HG03108 (cell line): ENCODE measurements around the gene ELP1.
"Not testable (repeated sequence)": the region's sequence is repeated elsewhere in the genome, so short reads cannot be mapped to it uniquely, and the experiment has no call there.

Experiments used
- ATAC-seq: cut with Tn5 transposase; IDR thresholded peaks from one replicate; pipeline ENCODE4 v1.9.1; 2021; ENCODE audit warnings: moderate library complexity; ENCODE audit not compliant: unreplicated experiment

Gene ELP1

GRCh38 chr9:108928386-108928785 lies 5.5 kb downstream of the ELP1 start:
- no peak for ATAC-seq

DNA sequence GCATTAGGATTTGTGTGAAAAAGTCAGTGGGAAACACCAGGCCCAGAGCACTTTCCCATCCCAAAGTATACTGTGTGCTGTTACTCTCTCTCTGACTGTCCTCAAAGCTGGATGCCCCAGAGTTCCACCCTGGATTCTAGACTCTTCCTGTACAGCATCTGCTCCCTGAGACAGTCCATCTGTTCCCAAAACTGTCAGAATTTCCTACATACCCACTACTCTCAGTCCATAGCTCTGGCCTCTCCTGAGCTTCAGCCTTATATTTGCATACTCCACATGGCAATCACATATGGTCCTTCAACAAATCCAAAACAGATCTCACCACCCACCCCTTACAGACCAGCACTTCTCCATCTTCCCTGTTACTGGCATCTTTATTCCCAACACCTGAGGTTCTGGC lies 9.5 kb downstream of the ELP1 start:
- ATAC-seq = no peak

DNA sequence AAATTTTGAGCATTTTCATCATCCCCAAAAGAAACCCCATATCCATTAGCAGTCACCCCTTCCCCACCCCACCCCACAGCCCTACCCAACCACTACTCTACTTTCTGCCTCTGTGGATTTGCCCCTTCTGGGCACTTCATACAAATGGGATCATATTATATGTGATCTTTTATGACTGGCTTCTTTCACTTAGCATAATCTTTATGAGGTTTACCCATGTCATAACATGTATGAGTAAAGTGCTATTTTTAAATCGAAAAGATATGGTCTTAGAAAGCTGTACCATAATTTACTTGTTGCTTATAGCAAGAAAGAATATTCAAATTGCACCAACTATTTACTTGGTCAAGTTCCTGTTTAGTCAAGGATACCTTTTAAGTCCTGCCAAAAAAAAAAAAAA lies 12.7 kb downstream of the ELP1 start:
- no peak for ATAC-seq

DNA sequence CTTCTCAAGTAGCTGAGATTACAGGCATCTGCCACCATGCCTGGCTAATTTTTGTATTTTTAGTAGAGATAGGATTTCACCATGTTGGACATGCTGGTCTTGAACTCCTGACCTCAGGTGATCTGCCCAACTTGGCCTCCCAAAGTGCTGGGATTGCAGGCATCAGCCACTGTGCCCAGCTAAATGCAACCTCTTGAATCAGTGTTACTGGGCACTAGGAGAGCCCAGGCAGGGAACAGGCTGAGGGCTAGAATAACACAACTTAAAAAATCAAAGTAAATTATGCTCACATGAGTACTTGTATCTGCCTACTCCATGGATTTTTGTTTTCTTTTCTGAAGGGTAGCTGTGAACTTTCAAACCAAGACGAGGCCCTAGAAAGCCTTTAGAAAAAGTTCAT lies 13.5 kb downstream of the ELP1 start:
- ATAC-seq = not testable (repeated sequence)

GRCh38 chr9:108919517-108919916 lies 14.4 kb downstream of the ELP1 start:
- no peak for ATAC-seq

DNA sequence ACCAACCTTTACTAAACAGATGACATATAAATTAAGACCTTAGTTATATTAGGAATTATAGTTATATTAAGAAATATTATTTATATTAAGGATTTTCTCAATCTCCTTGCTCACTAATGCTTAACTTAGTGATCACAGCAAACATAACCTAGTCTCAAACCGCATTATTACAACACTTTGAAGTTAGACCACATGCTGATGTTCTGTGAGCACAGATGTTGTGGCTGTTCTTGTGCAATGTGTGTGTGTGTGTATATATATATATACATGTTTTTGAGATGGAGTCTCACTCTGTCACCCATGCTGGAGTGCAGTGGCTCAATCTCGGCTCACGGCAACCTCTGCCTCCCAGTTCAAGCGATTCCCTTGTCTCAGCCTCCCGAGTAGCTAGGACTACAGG lies 20.5 kb downstream of the ELP1 start:
- no peak for ATAC-seq

DNA sequence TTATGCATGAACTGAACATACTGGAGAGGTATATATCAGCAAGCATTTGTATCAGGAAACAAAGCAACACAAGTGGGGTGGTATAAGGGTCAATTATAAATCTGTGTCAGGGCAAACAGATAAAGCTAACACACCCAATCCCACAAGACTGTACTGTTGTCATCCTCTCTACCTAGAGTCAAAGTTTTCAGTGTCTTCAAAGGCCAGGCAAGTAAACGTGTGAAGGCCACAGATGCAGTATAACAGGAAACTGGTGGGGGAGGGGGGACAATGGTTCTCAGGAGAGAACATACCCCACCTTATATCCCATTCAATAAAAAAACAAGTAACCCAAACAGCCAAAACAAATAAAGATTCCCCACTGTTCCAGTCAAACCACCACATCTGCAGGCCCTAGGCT lies 22.1 kb downstream of the ELP1 start:
- ATAC-seq = no peak

- no peak for ATAC-seq
These were observed 23.0 kb downstream of the ELP1 start for GRCh38 chr9:108910914-108911313.

DNA sequence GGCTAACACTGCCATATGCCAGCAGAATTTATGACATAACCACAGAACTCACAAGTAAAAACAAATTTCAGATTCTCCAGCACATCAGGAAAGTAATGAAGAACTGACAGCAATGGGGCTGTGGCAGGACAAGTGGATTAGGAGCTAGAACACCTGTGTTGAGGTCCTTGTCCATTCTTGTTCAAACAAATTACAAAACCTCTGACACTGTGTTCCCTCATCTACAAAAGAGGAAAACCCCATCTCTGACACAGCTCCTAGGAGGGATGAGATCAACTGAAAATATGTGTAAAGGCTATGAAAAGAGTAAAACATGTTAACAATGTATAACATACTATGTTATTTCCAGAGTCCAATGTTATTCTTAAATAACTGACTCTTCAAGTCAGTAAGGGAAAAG lies 23.5 kb downstream of the ELP1 start:
- no peak for ATAC-seq

GRCh38 chr9:108905494-108905893 lies 28.4 kb downstream of the ELP1 start:
- no peak for ATAC-seq

DNA sequence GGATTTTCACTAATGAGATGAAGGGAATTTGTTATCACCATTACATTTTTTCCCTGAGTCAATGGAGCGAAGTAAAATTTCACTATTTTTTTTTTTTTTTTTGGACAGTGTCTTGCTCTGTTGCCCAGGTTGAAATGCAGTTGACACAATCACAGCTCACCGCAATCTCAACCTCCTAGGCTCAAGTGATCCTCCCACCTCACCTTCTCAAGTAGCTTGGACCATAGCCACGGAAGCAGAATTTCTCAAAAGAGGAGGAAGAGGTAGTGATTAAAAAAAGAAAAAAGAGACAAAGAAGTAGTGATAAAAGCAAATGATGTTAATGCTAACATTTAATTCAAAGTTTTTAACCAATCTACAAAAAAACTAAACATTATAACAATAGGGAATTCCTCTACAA lies 29.8 kb downstream of the ELP1 start:
- ATAC-seq = no peak

- ATAC-seq = no peak
These were observed 30.4 kb downstream of the ELP1 start for GRCh38 chr9:108903420-108904103.

DNA sequence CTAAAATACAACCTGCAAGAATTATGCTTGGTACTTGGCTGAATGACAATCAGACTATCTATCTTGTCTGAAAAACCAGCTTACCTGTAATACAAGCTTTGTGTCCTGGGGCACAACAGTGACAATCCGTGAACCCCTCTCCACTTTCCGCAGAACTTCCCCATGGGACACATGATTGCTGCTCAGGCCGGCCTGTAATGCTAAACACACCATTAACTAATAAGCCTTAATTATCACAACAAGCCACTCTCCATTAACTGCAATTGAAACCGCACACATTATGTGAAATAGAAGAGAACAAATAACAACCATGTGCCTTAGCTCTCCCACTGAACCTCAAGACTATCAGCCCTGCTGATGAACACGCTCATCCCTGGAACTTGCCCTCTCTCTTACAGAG lies 33.7 kb downstream of the ELP1 start:
- no peak for ATAC-seq

GRCh38 chr9:108899023-108899695 lies 34.8 kb downstream of the ELP1 start:
- not testable (repeated sequence) for ATAC-seq

- no peak for ATAC-seq
These were observed 36.4 kb downstream of the ELP1 start for GRCh38 chr9:108897324-108898096.

- no peak for ATAC-seq
These were observed 39.5 kb downstream of the ELP1 start for GRCh38 chr9:108894225-108894997.

GRCh38 chr9:108889649-108890067 lies 44.3 kb downstream of the ELP1 start:
- ATAC-seq = no peak

DNA sequence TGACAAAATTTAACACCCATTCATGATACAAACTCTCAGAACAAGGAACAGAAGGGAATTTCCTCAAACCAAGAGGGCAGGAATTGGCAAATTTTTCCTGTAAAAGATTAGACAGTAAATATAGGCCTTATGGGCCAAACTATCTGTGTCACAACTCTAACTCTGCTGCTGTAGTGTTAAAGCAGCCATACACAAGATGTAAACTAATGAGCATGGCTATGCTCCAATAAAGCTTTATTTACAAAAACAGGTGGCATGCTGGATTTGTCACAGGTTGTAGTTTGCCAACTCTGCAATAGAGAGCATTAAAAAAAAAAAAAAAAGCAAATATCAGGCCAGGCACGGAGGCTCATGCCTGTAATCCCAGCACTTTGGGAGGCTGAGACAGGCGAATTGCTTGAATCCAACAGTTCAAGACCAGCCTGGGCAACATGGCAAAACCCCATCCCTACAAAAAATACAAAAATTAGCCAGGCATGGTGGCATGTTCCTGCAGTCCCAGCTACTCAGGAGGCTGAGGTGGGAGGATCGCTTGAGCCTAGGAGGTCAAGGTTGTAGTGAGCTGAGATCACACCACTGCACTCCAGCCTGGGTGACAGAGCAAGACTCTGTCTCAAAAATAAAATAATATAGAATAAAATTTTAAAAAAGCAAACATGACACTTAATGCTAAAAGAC lies 47.2 kb downstream of the ELP1 start:
- not testable (repeated sequence) for ATAC-seq

GRCh38 chr9:108885643-108886348 lies 48.1 kb downstream of the ELP1 start:
- peak; percentile 98 for ATAC-seq

GRCh38 chr9:108884701-108885100 lies 49.2 kb downstream of the ELP1 start:
- no peak for ATAC-seq
